ENCODE measurements around the gene MAEA. TPM values are rescaled to one million over a fixed set of nuclear protein-coding genes. Genes with fewer than 3 reads are reported as not detected.
A peak's percentile ranks its signal among the peaks of the same experiment; 100 is the strongest.

Gene MAEA
- total and polyA plus RNA-seq, 9 of the 15 experiments (the other 6 are each of a cell fraction or from before 2014, with no cell fraction given) = 2.1 to 86.5 (median 45.0) TPM

DNA sequence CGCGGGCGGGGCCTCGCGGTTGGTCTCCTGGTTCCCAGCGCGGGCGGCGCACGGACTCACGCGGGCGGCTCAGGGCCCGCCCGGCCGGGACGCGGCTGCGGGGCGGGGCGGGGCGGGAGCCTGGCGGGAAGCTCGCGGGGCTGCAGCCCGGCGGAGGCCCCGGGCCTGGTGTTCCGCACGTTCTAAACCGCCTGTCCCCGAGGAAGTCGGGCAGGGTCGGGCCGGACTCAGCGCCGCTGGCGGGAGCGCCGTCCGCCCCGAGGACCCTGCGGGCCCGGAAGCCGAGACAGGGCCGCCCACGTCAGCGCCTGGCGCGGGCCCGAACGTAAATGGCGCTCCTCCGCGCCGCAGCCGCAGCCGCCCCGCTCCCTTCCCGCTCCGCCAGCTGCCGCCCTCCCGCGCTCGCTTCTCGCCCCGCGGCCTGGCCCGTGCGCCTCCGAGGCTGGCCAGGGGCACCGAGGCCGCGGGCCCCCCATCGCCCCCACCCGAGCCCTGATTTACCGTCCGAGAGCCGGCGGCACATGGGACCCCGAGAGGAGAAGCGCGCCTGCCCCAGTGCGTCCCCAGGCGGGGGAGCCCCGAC, 40.5 kb upstream of the MAEA start (continued):
- TF ChIP-seq NELFE (IDR thresholded peaks at IDR 0.05; ENCODE audit: insufficient read depth, insufficient read length) (no peak), ZNF217 (CRISPR knock-in tag; IDR thresholded peaks at IDR 0.05) (no peak), U2AF2 (optimal IDR thresholded peaks at IDR 0.05; ENCODE audit: low read depth, low read length) (no peak), ZNF282 (CRISPR knock-in tag; IDR thresholded peaks at IDR 0.05) (no peak), FOXM1 (IDR thresholded peaks at IDR 0.05; ENCODE audit: low read depth) (no peak), FOXM1 (CRISPR knock-in tag; IDR thresholded peaks at IDR 0.05; ENCODE audit: low read depth) (0 out of 2 replicates have a peak, but pooled peaks have one; percentile 35), ATF1 (CRISPR knock-in tag; IDR thresholded peaks at IDR 0.05) (no peak), ATF1 (tag; IDR thresholded peaks at IDR 0.05) (peak; percentile 54), MEF2D (tag; conservative IDR thresholded peaks at IDR 0.05; ENCODE audit: low read depth) (no peak), OTX1 (CRISPR knock-in tag; IDR thresholded peaks at IDR 0.05) (no peak), EGR1 (conservative IDR thresholded peaks at IDR 0.05) (peak; percentile 37), NCOA1 (IDR thresholded peaks at IDR 0.05; ENCODE audit: low read depth) (no peak), PRPF4 (IDR thresholded peaks at IDR 0.05; ENCODE audit: insufficient read depth, low read depth, low read length, poor library complexity, severe bottlenecking) (no peak), CBX1 (IDR thresholded peaks at IDR 0.05; ENCODE audit: low read depth) (peak; percentile 0; the same call in 1 of the 2 replicates), MYBL2 (IDR thresholded peaks at IDR 0.05; ENCODE audit: low read depth) (no peak), MYBL2 (CRISPR knock-in tag; IDR thresholded peaks at IDR 0.05; ENCODE audit: borderline replicate concordance) (no peak), TBL1XR1 (IDR thresholded peaks at IDR 0.05; ENCODE audit: low read length in 2 of 2) (no peak), RHOXF2B (CRISPR knock-in tag; conservative IDR thresholded peaks at IDR 0.05) (no peak), LEF1 (IDR thresholded peaks at IDR 0.05) (no peak), RFX7 (CRISPR knock-in tag; IDR thresholded peaks at IDR 0.05) (no peak), ZNF561 (CRISPR knock-in tag; conservative IDR thresholded peaks at IDR 0.05) (no peak)
- TF ChIP-seq, protein P1, sequence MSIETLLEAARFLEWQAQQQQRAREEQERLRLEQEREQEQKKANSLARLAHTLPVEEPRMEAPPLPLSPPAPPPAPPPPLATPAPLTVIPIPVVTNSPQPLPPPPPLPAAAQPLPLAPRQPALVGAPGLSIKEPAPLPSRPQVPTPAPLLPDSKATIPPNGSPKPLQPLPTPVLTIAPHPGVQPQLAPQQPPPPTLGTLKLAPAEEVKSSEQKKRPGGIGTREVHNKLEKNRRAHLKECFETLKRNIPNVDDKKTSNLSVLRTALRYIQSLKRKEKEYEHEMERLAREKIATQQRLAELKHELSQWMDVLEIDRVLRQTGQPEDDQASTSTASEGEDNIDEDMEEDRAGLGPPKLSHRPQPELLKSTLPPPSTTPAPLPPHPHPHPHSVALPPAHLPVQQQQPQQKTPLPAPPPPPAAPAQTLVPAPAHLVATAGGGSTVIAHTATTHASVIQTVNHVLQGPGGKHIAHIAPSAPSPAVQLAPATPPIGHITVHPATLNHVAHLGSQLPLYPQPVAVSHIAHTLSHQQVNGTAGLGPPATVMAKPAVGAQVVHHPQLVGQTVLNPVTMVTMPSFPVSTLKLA (conservative IDR thresholded peaks at IDR 0.05) = no peak
- TF ChIP-seq, protein P2, sequence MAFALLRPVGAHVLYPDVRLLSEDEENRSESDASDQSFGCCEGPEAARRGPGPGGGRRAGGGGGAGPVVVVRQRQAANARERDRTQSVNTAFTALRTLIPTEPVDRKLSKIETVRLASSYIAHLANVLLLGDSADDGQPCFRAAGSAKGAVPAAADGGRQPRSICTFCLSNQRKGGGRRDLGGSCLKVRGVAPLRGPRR (CRISPR knock-in tag; IDR thresholded peaks at IDR 0.05) = no peak
- TF ChIP-seq, protein P3, sequence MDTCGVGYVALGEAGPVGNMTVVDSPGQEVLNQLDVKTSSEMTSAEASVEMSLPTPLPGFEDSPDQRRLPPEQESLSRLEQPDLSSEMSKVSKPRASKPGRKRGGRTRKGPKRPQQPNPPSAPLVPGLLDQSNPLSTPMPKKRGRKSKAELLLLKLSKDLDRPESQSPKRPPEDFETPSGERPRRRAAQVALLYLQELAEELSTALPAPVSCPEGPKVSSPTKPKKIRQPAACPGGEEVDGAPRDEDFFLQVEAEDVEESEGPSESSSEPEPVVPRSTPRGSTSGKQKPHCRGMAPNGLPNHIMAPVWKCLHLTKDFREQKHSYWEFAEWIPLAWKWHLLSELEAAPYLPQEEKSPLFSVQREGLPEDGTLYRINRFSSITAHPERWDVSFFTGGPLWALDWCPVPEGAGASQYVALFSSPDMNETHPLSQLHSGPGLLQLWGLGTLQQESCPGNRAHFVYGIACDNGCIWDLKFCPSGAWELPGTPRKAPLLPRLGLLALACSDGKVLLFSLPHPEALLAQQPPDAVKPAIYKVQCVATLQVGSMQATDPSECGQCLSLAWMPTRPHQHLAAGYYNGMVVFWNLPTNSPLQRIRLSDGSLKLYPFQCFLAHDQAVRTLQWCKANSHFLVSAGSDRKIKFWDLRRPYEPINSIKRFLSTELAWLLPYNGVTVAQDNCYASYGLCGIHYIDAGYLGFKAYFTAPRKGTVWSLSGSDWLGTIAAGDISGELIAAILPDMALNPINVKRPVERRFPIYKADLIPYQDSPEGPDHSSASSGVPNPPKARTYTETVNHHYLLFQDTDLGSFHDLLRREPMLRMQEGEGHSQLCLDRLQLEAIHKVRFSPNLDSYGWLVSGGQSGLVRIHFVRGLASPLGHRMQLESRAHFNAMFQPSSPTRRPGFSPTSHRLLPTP (IDR thresholded peaks at IDR 0.05; ENCODE audit: borderline replicate concordance, extremely low read depth, insufficient read length) = no peak
- TF ChIP-seq, protein P4, sequence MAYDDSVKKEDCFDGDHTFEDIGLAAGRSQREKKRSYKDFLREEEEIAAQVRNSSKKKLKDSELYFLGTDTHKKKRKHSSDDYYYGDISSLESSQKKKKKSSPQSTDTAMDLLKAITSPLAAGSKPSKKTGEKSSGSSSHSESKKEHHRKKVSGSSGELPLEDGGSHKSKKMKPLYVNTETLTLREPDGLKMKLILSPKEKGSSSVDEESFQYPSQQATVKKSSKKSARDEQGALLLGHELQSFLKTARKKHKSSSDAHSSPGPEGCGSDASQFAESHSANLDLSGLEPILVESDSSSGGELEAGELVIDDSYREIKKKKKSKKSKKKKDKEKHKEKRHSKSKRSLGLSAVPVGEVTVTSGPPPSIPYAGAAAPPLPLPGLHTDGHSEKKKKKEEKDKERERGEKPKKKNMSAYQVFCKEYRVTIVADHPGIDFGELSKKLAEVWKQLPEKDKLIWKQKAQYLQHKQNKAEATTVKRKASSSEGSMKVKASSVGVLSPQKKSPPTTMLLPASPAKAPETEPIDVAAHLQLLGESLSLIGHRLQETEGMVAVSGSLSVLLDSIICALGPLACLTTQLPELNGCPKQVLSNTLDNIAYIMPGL (CRISPR knock-in tag; IDR thresholded peaks at IDR 0.05) = peak; percentile 15; the same call in 1 of the 2 replicates
